Right forelimb (tissue), 1 donor: ENCODE results near the gene CEMP1.

ENCODE experiments used
- DNase-seq: peaks from one replicate; pipeline ENCODE4 v3.0.0-alpha.2; 2018

The CEMP1 gene

GRCh38 chr16:2500430-2500917, 30.7 kb downstream of the CEMP1 start:
- no peak for DNase-seq

- DNase-seq, result no peak
These were observed 31.2 kb downstream of the CEMP1 start for GRCh38 chr16:2499890-2500429.

DNA sequence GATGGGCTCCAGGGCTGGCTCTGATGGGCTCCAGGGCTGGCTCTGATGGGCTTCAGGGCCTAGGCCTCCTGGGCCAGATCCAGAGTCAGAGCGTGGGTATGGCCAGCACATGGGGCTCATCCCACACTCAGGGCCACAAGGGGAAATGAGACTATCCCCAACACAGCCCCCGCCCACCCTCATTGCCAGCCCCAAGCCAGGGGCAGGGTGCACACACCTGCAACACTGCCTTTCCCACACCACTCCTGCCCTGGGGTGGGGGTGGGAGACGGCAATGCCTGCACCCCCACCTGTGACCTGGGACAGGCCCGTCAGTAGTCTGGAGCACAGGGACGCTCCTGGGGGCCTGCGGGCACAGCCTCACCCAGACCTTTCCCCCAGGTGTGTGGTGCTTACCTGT, 31.8 kb downstream of the CEMP1 start:
- no peak for DNase-seq

DNA sequence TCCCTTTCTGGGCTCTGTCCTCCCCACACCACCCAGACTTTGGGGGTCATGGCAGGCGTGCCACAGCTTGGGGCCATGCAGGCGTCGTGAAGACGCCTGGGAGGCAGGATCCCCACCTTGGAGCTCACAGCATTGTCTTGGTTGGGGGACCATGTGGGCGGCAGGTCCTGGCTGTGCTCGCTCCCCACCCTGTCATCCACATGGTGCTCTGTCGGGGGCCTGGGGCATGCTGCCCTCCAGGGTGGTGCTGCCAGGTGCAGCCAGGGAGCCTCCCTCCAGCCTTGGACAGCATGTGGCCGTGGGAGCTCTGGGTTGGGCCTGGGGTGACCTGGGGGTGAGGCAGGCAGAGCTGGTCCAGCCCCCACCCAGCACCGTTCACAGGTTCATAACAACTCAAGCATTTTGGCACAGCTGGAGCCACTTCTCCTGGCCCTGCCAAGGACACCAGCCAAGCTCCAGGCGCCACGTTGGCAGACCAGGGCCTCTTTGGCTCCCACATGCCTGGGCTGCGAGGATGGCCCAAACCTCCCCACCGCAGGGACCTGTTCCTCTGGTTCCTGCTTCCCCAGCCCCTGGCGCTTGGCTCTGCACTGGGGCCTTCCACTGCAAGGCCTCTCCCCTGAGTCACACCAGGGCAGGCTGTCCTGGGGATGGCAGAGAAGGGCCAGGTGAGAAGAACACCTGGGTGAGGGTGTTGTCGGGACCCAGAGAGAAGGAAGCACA, 32.5 kb downstream of the CEMP1 start:
- peak; percentile 42 for DNase-seq

- DNase-seq, result no peak
These were observed 33.3 kb downstream of the CEMP1 start for GRCh38 chr16:2497695-2498484.

DNA sequence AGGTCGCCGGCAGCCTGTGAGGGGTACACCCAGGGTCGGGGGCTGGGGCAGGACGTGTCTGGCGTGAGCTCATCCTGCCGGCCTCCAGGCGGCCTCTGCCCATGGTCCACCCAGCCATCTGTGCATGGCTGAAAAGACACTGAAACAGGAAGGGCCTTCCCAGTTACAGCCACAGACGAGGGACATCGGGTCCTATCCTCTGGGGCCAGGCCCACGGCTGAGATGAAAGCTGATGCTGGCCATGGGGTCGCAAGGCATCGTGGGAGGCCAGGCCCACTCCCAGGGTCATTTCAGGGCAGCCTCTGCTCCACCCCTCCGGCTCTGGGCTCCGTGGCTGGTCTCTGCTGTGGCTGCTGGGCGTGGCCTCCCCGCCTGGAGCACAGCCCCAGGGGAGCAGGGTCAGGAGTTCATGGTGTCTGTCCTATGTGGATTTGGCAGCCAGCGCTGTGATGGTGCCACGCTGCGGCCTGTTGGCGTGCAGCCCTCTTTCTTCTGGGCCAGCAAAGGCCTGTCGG, 34.0 kb downstream of the CEMP1 start:
- peak; percentile 61 for DNase-seq

DNA sequence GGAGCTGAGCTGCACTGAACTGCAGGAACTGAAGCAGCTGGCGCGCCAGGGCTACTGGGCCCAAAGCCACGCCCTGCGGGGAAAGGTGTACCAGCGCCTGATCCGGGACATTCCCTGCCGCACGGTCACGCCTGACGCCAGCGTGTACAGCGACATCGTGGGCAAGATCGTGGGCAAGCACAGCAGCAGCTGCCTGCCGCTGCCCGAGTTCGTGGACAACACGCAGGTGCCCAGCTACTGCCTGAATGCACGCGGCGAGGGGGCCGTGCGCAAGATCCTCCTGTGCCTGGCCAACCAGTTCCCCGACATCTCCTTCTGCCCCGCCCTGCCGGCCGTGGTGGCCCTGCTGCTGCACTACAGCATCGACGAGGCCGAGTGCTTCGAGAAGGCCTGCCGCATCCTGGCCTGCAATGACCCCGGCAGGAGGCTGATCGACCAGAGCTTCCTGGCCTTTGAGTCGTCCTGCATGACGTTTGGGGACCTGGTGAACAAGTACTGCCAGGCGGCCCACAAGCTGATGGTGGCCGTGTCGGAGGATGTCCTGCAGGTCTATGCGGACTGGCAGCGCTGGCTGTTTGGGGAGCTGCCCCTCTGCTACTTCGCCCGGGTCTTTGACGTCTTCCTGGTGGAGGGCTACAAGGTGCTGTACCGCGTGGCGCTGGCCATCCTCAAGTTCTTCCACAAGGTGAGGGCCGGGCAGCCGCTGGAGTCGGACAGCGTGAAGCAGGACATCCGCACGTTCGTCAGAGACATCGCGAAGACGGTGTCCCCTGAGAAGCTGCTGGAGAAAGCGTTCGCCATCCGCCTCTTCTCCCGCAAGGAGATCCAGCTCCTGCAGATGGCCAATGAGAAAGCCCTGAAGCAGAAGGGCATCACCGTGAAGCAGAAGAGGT, 34.7 kb downstream of the CEMP1 start:
- no peak for DNase-seq

GRCh38 chr16:2495041-2495440, 36.2 kb downstream of the CEMP1 start:
- DNase-seq, result no peak

DNA sequence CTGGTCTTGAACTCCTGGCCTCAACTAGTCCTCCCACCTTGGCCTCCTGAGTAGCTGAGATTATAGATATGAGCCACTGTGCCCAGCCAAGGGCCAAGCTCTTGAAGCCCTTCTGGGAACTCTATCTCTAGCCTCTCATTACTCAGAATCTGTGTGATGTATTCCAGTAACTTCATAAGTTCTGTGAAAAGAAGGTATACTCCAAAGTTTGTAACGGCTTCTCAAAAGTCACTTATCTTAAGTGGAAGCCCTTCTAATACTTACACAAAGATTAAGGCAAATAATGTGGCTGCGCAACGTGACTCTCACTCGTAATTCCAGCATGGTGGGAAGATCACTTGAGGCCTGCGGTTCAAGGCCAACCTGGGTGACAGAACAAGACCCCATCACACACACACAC, 36.6 kb downstream of the CEMP1 start:
- no peak for DNase-seq

GRCh38 chr16:2493605-2494004, 37.6 kb downstream of the CEMP1 start:
- no peak for DNase-seq

- DNase-seq, result no peak
These were observed 38.9 kb downstream of the CEMP1 start for GRCh38 chr16:2492292-2492691.

- DNase-seq, result no peak
These were observed 40.8 kb downstream of the CEMP1 start for GRCh38 chr16:2490190-2491105.

DNA sequence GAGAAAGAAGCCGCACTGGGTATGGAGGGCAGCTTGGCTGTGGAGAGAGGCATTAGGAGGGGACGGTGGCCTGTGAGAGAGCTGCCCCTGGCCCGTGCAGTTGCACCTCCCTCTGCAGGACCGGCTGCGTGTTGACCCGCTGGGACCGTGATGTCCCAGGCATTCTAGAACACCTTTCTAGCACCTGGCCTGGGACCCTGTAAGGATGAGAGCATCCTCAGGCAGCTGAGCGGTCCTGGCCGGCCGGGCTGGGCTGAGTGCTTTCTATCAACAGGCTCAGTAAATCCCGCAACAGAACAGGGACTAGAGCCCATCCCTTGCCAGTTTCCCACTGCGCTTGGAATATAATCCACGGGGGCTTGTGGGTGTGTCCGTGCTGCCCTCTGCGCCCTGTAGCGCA, 41.6 kb downstream of the CEMP1 start:
- DNase-seq, result no peak

GRCh38 chr16:2487903-2488531, 43.2 kb downstream of the CEMP1 start:
- peak; percentile 55 for DNase-seq

- no peak for DNase-seq
These were observed 43.7 kb downstream of the CEMP1 start for GRCh38 chr16:2487517-2487842.

DNA sequence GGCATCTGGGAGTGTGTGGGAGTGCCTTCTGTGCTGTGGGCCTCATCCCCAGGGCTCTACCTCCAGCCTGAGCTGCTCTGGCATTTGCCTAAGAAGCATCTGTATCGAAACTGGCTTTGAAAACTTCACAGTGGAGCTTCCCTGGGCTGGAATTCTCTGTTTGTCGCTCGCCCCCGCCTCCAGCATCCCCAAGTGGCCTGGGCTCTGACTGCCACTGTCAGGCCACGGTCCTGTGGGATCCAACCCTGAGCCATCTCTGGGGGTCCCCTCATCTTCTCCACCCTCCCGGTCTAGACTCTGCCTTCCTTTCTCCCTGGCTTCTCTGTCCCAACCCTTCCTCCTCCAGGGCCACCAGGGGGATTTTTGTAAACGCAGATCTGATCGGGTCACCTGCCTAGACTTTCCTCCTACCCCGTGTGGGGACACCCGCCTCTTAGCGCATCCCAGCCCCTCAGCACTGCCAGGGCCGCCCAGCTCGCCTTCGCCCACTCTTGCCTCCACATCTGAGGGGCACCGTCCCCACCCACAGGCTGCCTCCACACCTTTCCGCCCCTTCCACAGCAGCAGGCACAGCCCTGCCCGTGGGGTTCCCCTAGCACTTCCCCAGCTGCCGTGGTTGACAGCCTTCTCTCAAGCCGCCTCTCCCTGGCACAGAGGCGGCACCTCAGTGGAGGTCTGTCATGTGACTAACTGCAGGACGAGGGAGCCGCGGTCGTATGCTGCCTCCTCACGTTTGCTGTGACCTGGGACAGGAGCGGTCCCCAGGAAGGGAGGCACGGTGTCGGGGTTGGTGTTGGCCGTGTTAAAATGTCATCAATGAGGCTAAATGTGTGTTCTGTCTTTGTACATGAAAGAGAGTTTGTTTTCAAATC, 44.3 kb downstream of the CEMP1 start:
- DNase-seq, result peak; percentile 54

DNA sequence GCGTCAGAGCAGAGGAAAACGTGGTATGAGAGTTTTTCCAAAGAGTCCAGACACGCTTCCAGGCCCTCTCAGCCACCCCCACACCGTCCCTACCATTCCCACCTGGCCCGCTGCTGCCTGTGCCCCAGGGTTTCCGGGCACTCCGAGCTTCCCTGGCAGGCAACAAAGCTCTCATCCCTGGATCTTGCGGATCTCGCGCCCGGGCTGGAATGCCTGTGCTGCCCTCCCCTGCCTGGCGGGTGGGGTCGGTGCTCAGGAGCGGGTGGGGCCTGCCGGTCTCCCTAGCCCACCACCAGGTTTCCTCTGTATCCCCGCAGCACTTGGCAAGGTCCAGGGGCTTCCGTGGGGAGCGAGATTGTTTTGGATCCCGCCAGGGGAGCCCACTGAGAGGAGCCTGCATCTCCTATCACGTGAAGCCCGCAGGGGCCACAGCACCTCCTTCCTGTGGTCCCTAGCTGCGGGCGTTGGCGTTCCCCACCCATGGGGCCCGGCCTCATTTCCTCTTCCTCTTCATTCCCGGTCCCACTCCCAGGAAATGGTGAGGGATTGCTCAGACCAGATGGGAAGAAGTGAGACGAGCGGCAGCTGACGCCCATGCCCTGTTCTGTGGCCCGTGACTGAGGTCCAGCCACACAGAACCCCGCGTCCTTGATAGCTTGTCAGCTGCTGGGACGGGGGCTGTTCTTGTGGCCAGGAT, 45.2 kb downstream of the CEMP1 start:
- DNase-seq, result no peak

DNA sequence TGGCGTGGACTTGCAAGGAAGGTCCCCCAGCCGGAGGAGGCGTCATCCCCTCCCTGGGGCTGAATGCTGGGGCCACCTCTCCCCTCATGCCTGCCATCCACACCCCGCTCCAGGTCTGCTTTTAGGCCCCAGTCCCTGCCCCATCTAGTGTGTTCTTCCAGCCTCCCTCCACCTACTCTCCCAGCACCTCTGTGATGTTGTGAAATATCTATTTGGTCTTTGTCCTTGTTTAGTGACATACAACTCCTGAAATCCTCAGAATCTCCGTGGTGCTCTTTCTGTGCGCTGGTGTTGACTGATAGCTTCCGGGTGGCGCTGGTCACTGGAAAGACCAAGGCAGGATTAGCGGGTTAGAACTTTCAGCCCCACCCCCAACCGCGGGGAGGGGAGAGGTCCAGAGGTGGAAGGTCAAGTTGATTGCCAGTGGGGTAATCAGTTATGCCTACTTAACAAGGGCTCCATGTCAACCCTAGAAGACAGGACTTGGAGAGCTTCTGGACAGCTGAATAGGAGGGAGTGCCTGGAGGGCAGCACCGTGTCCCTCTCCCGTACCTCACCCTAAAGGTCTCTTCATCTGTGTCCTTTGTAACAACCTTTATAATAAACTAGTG, 46.2 kb downstream of the CEMP1 start:
- DNase-seq, result no peak
